Sigmoid colon (tissue), 4 donors: ENCODE data around the gene AASDH.

Experiments used
- EP300 ChIP-seq, 4 donors: sonication (generic); formaldehyde crosslinking; IDR thresholded peaks; one replicate each; pipeline ENCODE4 v1.6.1; 2017; ENCODE audit warnings: antibody characterized with exemption in 4 of 4
- TF ChIP-seq, protein P1 (sequence below), 4 experiments: fragments of 450-650 bp in 3 of 4; fragments of 200-600 bp in 1 of 4; IDR thresholded peaks; one replicate each; pipeline ENCODE4 v1.5.1; 2016 to 2019; ENCODE audit warnings: antibody characterized with exemption in 4 of 4, mild to moderate bottlenecking in 3 of 4, moderate library complexity in 2 of 4

DNA sequence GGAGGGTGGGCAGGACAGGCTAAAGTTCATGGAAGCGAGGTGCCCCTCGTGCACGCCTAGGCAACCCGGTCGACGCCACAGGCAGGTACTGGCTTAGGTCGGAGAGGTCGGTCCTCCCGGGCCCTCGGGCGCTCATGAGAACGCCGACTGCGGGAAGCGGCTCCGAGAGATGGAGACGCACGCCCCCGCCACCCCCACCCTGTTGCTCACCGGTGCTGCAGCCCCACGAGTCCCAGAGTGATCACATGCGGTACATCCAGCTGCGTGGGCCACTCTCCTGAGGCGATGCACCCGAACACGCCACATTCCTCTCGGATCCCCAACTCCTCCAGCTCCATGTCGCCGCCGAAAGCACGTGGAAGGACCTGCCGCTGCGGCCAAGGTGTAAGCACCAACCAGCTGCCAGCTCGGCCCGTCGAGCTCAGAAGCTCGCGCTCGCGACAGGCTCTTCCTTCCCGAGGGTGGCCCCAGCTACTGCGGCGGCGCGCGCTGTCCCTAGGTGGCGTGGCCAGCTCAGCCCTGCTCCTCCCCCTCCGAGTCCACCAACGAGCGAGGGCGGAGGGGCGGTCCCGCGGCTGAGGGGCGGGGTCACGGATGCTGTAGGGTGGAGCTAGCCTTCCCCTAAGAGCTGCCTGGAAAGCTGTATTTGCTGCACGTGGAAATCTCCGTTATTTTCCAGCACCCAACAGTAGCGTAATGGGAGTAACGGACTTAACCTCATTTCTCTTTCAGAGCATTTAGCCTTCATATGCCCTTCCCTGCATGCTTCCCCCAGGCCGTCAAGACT lies 48.0 kb upstream of the AASDH start, which contains the start of gene PPAT:
- TF ChIP-seq, protein P1, sequence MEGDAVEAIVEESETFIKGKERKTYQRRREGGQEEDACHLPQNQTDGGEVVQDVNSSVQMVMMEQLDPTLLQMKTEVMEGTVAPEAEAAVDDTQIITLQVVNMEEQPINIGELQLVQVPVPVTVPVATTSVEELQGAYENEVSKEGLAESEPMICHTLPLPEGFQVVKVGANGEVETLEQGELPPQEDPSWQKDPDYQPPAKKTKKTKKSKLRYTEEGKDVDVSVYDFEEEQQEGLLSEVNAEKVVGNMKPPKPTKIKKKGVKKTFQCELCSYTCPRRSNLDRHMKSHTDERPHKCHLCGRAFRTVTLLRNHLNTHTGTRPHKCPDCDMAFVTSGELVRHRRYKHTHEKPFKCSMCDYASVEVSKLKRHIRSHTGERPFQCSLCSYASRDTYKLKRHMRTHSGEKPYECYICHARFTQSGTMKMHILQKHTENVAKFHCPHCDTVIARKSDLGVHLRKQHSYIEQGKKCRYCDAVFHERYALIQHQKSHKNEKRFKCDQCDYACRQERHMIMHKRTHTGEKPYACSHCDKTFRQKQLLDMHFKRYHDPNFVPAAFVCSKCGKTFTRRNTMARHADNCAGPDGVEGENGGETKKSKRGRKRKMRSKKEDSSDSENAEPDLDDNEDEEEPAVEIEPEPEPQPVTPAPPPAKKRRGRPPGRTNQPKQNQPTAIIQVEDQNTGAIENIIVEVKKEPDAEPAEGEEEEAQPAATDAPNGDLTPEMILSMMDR (IDR thresholded peaks at IDR 0.05) = peak in 2 of 4 experiments; percentile 31 to 35
- no peak for TF ChIP-seq EP300 (IDR thresholded peaks at IDR 0.05)
